K562 (cell line): ENCODE data around the gene ITGA1. TPM values are rescaled to one million over a fixed set of nuclear protein-coding genes. Genes with fewer than 3 reads are reported as not detected.

ENCODE experiments used
- ATAC-seq: fragments of 200-7000 bp; cut with Tn5 transposase; 3 replicates; pipeline ENCODE4 v1.9.1; 2020; ENCODE audit warnings: moderate library complexity
- BruUV-seq: library from RNA; stranded (reverse); fragments of 400-500 nt; replicated peaks from 2 replicates; lab custom pipeline; 2021; lab: Mats Ljungman, UMichigan
- CTCF ChIA-PET: fragments of 300-600 bp; formaldehyde crosslinking; extraction: SDS; loops from one replicate; lab custom pipeline; 2021; ENCODE audit warnings: low intra/inter-chr PET ratio; lab: Yijun Ruan, JAX
- POLR2A ChIA-PET: fragments of 300-600, 350-650 bp; sonication (Branson Sonifier 250); formaldehyde crosslinking; extraction: SDS; loops from one replicate; lab custom pipeline; 2021; ENCODE audit warnings: antibody characterized with exemption, inconsistent platforms; lab: Yijun Ruan, JAX
- DNase-seq, 4 experiments: peaks; one replicate each; pipeline versions ENCODE4 v3.0.0 to v3.0.0-alpha.2; 2011 to 2018; ENCODE audit warnings: low spot score in 3 of 4, mixed read lengths in 3 of 4; ENCODE audit errors: extremely low read depth in 1 of 4
- FAIRE-seq: peaks from 2 replicates; lab custom pipeline; 2011; peaks lifted over from hg19 to GRCh38; lab: Jason Lieb, UNC
- H2AFZ ChIP-seq: 2 replicates; pipeline ENCODE4 v1.6.0; 2011; ENCODE audit warnings: low read depth, low read length, control low read depth, inconsistent platforms
- H3K27ac ChIP-seq: fragments of 200-600 bp; 3 replicates; pipeline ENCODE4 v1.8.0; 2011; ENCODE audit warnings: low read depth, mild to moderate bottlenecking, control low read depth, inconsistent platforms, low read length, moderate library complexity, mixed read lengths; ENCODE audit errors: extremely low read depth
- H3K27me3 ChIP-seq, 2 experiments: fragments of 300-600 bp in 1 of 2; 2 replicates in 1 of 2; 3 replicates in 1 of 2; pipeline versions ENCODE4 v1.6.0 to v1.8.0; 2011; ENCODE audit warnings: inconsistent platforms in 2 of 2, low read length in 2 of 2, mild to moderate bottlenecking in 1 of 2, mixed read lengths in 1 of 2, moderate library complexity in 1 of 2; ENCODE audit not compliant: control insufficient read depth in 2 of 2, insufficient read depth in 2 of 2
- H3K36me3 ChIP-seq: fragments of 300-600 bp; 3 replicates; pipeline ENCODE4 v1.8.0; 2011; ENCODE audit warnings: mild to moderate bottlenecking, low read length, inconsistent platforms; ENCODE audit not compliant: control insufficient read depth, insufficient read depth
- H3K4me1 ChIP-seq, 2 experiments: fragments of 200-600 bp in 1 of 2; replicated peaks in 1 of 2; 2 replicates in 1 of 2; 3 replicates in 1 of 2; pipeline versions ENCODE4 v1.5.1 to v1.8.0; 2011; ENCODE audit warnings: inconsistent platforms in 2 of 2, low read length in 2 of 2, mild to moderate bottlenecking in 1 of 2, mixed read lengths in 1 of 2, moderate library complexity in 1 of 2; ENCODE audit not compliant: control insufficient read depth in 2 of 2, insufficient read depth in 2 of 2
- H3K4me2 ChIP-seq: 2 replicates; pipeline ENCODE4 v1.6.1; 2011; ENCODE audit warnings: low read length, control low read depth, inconsistent platforms, mixed read lengths; ENCODE audit not compliant: insufficient read depth
- H3K4me3 ChIP-seq: fragments of 200-600 bp; sonication (generic), shearing (Covaris generic); 2 replicates; pipeline ENCODE4 v1.5.1; 2016; ENCODE audit warnings: control low read depth, inconsistent platforms
- H3K79me2 ChIP-seq: fragments of 200-600 bp; 3 replicates; pipeline ENCODE4 v1.8.0; 2011; ENCODE audit warnings: low read length, inconsistent platforms; ENCODE audit not compliant: control insufficient read depth, insufficient read depth
- H3K9ac ChIP-seq, 2 experiments: 2 replicates each; pipeline versions ENCODE4 v1.6.0 to v1.6.1; 2011; ENCODE audit warnings: low read depth in 2 of 2, low read length in 2 of 2, control low read depth in 1 of 2, inconsistent platforms in 1 of 2, mild to moderate bottlenecking in 1 of 2, mixed read lengths in 1 of 2; ENCODE audit not compliant: insufficient read depth in 1 of 2
- H3K9me1 ChIP-seq: one replicate; pipeline ENCODE4 v1.6.0; 2011; ENCODE audit warnings: inconsistent platforms, mild to moderate bottlenecking, low read length, moderate library complexity; ENCODE audit not compliant: control insufficient read depth, insufficient read depth
- H3K9me3 ChIP-seq: replicated peaks from 2 replicates; pipeline ENCODE4 v1.5.1; 2011; ENCODE audit warnings: low read depth, low read length, inconsistent platforms; ENCODE audit not compliant: control insufficient read depth, insufficient read depth
- H4K20me1 ChIP-seq: replicated peaks from 2 replicates; pipeline ENCODE4 v1.6.1; 2011; ENCODE audit warnings: low read length, inconsistent platforms, mixed read lengths; ENCODE audit not compliant: control insufficient read depth, insufficient read depth
- DDX20 ChIP-seq: fragments of 450-650 bp; IDR thresholded peaks from 2 replicates; pipeline ENCODE4 v1.6.1; 2016; ENCODE audit warnings: missing genetic modification characterization, low read depth, mild to moderate bottlenecking, missing compliant biosample characterization, moderate library complexity
- ESRRA ChIP-seq: fragments of 450-650 bp; IDR thresholded peaks from 2 replicates; pipeline ENCODE4 v1.6.1; 2014; ENCODE audit warnings: low read depth, mild to moderate bottlenecking, moderate library complexity, borderline replicate concordance
- FOXJ3 ChIP-seq: sonication (generic); formaldehyde crosslinking; IDR thresholded peaks from 2 replicates; pipeline ENCODE4 v1.4.0; 2020; ENCODE audit warnings: mild to moderate bottlenecking, missing genetic modification reagents
- FOXK2 ChIP-seq, 2 experiments: fragments of 450-650 bp; IDR thresholded peaks in 1 of 2; conservative IDR thresholded peaks in 1 of 2; 2 replicates each; pipeline ENCODE4 v1.6.1; 2016; ENCODE audit warnings: low read depth in 2 of 2, mild to moderate bottlenecking in 1 of 2
- KDM4B ChIP-seq, 2 experiments: fragments of 450-650 bp in 1 of 2; sonication (generic) in 1 of 2; IDR thresholded peaks; 2 replicates each; pipeline ENCODE4 v1.6.1; 2016 to 2017; ENCODE audit warnings: borderline replicate concordance in 2 of 2, antibody characterized with exemption in 1 of 2, low read depth in 1 of 2, mild to moderate bottlenecking in 1 of 2
- NFRKB ChIP-seq: fragments of 450-650 bp; IDR thresholded peaks from 2 replicates; pipeline ENCODE4 v1.6.1; 2016; ENCODE audit warnings: low read depth
- PCBP2 ChIP-seq: fragments of 200-400 bp; formaldehyde crosslinking; IDR thresholded peaks from 2 replicates; pipeline ENCODE4 v1.6.1; 2018; ENCODE audit warnings: low read length, low read depth, mild to moderate bottlenecking, moderate library complexity; ENCODE audit not compliant: poor library complexity, severe bottlenecking
- RBBP5 ChIP-seq: fragments of 200-600 bp; sonication (generic); IDR thresholded peaks from 2 replicates; pipeline ENCODE4 v1.6.1; 2012; ENCODE audit warnings: borderline replicate concordance, mild to moderate bottlenecking, low read length, control low read depth, inconsistent platforms; ENCODE audit not compliant: insufficient read depth, poor library complexity, severe bottlenecking
- RBM34 ChIP-seq: fragments of 200-400 bp; formaldehyde crosslinking; IDR thresholded peaks from 2 replicates; pipeline ENCODE4 v1.6.1; 2018; ENCODE audit warnings: low read length, borderline replicate concordance; ENCODE audit not compliant: insufficient read depth
- RFX5 ChIP-seq: IDR thresholded peaks from 2 replicates; pipeline ENCODE4 v1.6.1; 2011; ENCODE audit warnings: low read depth, mild to moderate bottlenecking, improper control_type of control experiment, low read length
- RHOXF2B ChIP-seq: fragments of 250-450 bp; sonication (Bioruptor Pico); conservative IDR thresholded peaks from 2 replicates; pipeline ENCODE4 v1.5.1; 2021
- RNF2 ChIP-seq: sonication (generic); IDR thresholded peaks from 2 replicates; pipeline ENCODE4 v1.6.1; 2016
- SIRT6 ChIP-seq: IDR thresholded peaks from one replicate; pipeline ENCODE4 v1.6.1; 2012; ENCODE audit warnings: low read depth, mild to moderate bottlenecking, control low read depth, inconsistent platforms, low read length, moderate library complexity
- SPI1 ChIP-seq: IDR thresholded peaks from 2 replicates; pipeline ENCODE4 v1.6.1; 2011; ENCODE audit warnings: low read depth, low read length, control low read depth, borderline replicate concordance
- SRSF7 ChIP-seq: fragments of 200-400 bp; formaldehyde crosslinking; optimal IDR thresholded peaks from 2 replicates; pipeline ENCODE3; 2017; ENCODE audit warnings: mild to moderate bottlenecking, low read depth, low read length
- TAF1 ChIP-seq: IDR thresholded peaks from 2 replicates; pipeline ENCODE4 v1.6.1; 2011; ENCODE audit warnings: mild to moderate bottlenecking, low read length, moderate library complexity; ENCODE audit not compliant: insufficient read depth, control insufficient read depth, severe bottlenecking; ENCODE audit errors: extremely low read depth
- TBP ChIP-seq: optimal IDR thresholded peaks from 2 replicates; pipeline ENCODE3; 2011; ENCODE audit warnings: low read depth, low read length, improper control_type of control experiment
- ZNF12 ChIP-seq: sonication (generic); formaldehyde crosslinking; IDR thresholded peaks from 2 replicates; pipeline ENCODE4 v1.4.0; 2020; ENCODE audit warnings: mild to moderate bottlenecking, missing genetic modification reagents
- ZNF197 ChIP-seq: fragments of 200-800 bp; sonication (Bioruptor generic); IDR thresholded peaks from 2 replicates; pipeline ENCODE4 v1.6.1; 2016; ENCODE audit warnings: low read depth, missing genetic modification characterization, missing compliant biosample characterization
- ZNF668 ChIP-seq: fragments of 250-450 bp; sonication (Bioruptor Pico); IDR thresholded peaks from 2 replicates; pipeline ENCODE4 v1.8.0; 2022; ENCODE audit warnings: mild to moderate bottlenecking, inconsistent platforms
- WGBS: fragments of 100-300 bp; shearing (Covaris generic); methylation state at CpG from one replicate; pipeline ENCODE4 v1.1.6; 2016; ENCODE audit warnings: low coverage, mixed read lengths; ENCODE audit not compliant: insufficient coverage; ENCODE audit errors: missing lambda C conversion rate; 5-methylcytosine and 5-hydroxymethylcytosine counted together
- in situ Hi-C: fragments of 300-500 bp; cut with MboI; formaldehyde crosslinking; loops from 4 replicates; pipeline ENCODE4 v1.15.0; 2018; ENCODE audit warnings: inconsistent platforms, mixed read lengths
- intact Hi-C: fragments of 100-400 bp; cut with micrococcal nuclease; formaldehyde crosslinking; loops from 2 replicates; pipeline ENCODE4 v1.14.2; 2022
- polyA plus RNA-seq, 8 experiments: library from polyadenylated mRNA; depleted of rRNA in 4 of 8; stranded (reverse) in 5 of 8; unstranded in 3 of 8; fragments of >200 nt; fragmentation: Nextera tagmentation in 2 of 8; fragmentation: Illumina TruSeq in 1 of 8; extraction: Ambion mirVana in 2 of 8; extraction: Trizol in 1 of 8; gene quantifications; 2 replicates each; pipeline versions ENCODE4 v1.2.1 to v1.2.3, GENCODE V29; 2011 to 2014; ENCODE audit warnings: inconsistent platforms in 1 of 8, missing spikeins in 1 of 8
- total RNA-seq, 7 experiments: library from RNA; depleted of rRNA in 6 of 7; stranded (reverse); fragments of >200 nt in 6 of 7; fragmentation: Illumina TruSeq in 2 of 7; extraction: Trizol in 2 of 7; gene quantifications; 2 replicates each; pipeline versions ENCODE4 v1.2.1 to v1.2.3, GENCODE V29; 2011 to 2021; ENCODE audit warnings: low replicate concordance in 1 of 7
- TF ChIP-seq, protein P1 (sequence below): fragments of 450-650 bp; IDR thresholded peaks from 2 replicates; pipeline ENCODE4 v1.6.1; 2016; ENCODE audit warnings: antibody characterized with exemption

The ITGA1 gene
- total and polyA plus RNA-seq, 9 of the 15 experiments (the other 6 are each of a cell fraction or from before 2014, with no cell fraction given) = 0.04 to 0.22 TPM; not detected in 7

DNA sequence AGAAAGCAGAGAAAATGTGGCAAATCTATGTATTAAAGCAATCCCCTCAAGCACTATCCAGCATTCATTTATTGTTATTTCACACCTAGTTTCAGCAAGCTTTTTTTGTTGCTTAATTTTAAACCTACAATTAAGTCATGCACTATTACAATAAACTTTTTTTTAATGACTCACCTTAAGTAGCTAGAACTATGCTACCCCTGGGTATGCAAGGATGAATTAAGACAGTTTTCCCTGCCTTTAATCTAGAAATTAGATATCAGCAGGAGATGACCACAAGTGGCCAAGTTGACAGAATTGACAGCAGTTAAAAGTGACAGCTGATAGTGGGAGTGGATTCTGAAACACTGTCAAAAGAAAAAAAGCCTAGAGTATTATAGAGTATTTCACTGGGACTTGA is 20.0 kb downstream of the ITGA1 start (continued):
- TF ChIP-seq RBBP5 = no peak
- no peak for TF ChIP-seq PCBP2
- TF ChIP-seq NFRKB = no peak
- TF ChIP-seq SIRT6 = no peak
- TF ChIP-seq RBM34 = no peak
- no peak for TF ChIP-seq ESRRA
- TF ChIP-seq ZNF197 = no peak

DNA sequence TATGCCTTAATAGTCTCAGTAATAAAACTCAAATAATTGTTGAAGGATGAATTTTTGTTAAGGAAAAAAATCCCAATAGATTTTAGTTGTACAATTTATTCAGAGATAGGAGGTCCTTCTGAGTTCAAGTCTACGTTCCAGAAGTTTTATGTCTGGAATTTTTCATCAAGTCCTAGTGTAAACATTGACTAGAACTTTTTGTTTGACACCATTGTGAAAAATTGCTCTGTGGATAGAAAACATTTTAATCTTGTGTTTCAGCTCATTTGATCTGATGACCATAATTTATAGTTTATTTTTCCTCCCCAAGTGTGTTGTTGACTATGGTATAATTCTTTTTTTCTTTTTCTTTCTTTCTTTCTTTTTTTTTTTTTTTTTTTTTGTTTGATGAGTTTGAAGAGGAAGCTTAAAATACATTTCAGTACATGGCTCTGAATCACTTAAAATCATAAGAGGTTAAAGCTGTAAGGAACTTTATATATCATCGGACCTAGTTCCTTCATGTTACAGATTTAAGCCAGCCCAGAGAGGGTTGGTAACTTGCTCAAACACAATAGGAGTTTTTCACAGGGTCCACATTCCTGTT is 20.7 kb downstream of the ITGA1 start:
- no peak overlapping the region for H3K4me2 ChIP-seq
- TF ChIP-seq RNF2 (no peak), FOXJ3 (CRISPR knock-in tag) (no peak), RHOXF2B (no peak), RFX5 (no peak), TBP (no peak), KDM4B (IDR thresholded peaks at IDR 0.05; ENCODE audit: borderline replicate concordance in 2 of 2, low read depth in 1 of 2) (no peak), DDX20 (tag) (no peak), SPI1 (no peak), TAF1 (no peak), FOXK2 (conservative IDR thresholded peaks at IDR 0.05 in 1 of 2, IDR thresholded peaks at IDR 0.05 in 1 of 2; ENCODE audit: low read depth in 2 of 2) (no peak), ZNF12 (no peak), ZNF197 (no peak), SRSF7 (no peak), ZNF668 (CRISPR knock-in tag) (no peak)
- TF ChIP-seq, protein P1, sequence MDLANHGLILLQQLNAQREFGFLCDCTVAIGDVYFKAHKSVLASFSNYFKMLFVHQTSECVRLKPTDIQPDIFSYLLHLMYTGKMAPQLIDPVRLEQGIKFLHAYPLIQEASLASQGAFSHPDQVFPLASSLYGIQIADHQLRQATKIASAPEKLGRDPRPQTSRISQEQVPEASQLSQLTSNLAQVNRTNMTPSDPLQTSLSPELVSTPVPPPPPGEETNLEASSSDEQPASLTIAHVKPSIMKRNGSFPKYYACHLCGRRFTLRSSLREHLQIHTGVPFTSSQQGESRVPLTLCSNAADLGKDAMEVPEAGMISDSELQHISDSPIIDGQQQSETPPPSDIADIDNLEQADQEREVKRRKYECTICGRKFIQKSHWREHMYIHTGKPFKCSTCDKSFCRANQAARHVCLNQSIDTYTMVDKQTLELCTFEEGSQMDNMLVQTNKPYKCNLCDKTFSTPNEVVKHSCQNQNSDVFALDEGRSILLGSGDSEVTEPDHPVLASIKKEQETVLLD = no peak

More for the DNA sequence above, 20.7 kb downstream of the ITGA1 start:
- H3K9me1 ChIP-seq = peaks cover 3% of the 10 kb centered on the region
- H3K9me3 ChIP-seq = no peaks in the 10 kb centered on the region
- H4K20me1 ChIP-seq = no peaks in the 10 kb centered on the region; the same call in none of the 2 replicates
- no peak overlapping the region for H3K4me3 ChIP-seq
- no peaks in the 10 kb centered on the region for H3K27me3 ChIP-seq
- no peak overlapping the region for H3K27ac ChIP-seq
- ATAC-seq = no peak
- POLR2A ChIA-PET = interaction anchor here (0.7 to 1.5 kb wide), 2 partner anchors 9 kb away, joined by 4 to 7 read pairs; no protein-coding TSS in a partner anchor
- H3K9ac ChIP-seq = no peak overlapping the region
- in situ Hi-C loops = no loop called here
- CTCF ChIA-PET = no interaction called here
- H3K79me2 ChIP-seq = peaks cover 20% of the 10 kb centered on the region
- peaks cover 13% of the 10 kb centered on the region for H3K36me3 ChIP-seq
- no peak overlapping the region for H2AFZ ChIP-seq
- DNase-seq = no peak
- intact Hi-C loops = loop anchor here (10.0 kb wide), 1 partner anchor 286 kb away; no protein-coding TSS in a partner anchor
- no TSS peak for BruUV-seq
- 30% methylated on average over 2 of the region's 2 CpGs for WGBS
- FAIRE-seq = no peak
- no peaks in the 10 kb centered on the region; a peak in 1 of 5 replicates for H3K4me1 ChIP-seq
